ENCODE measurements around the gene PTPRN2. TPM values are rescaled to one million over a fixed set of nuclear protein-coding genes. Genes with fewer than 3 reads are reported as not detected.

PTPRN2 gene
- total and polyA plus RNA-seq, 4 donors: 18.1 to 69.9 (median 50.4) TPM

- Histone ChIP-seq H3K27me3 (ENCODE audit: control insufficient read depth, insufficient read depth, low read length) (peaks cover 14% of the 10 kb centered on the region), H3K4me1 (ENCODE audit: control insufficient read depth, insufficient read depth, low read length) (peaks cover 21% of the 10 kb centered on the region), H3K4me3 (ENCODE audit: low read depth, low read length) (no peak overlapping the region), H3K27ac (ENCODE audit: low read depth, low read length) (no peak overlapping the region), H3K36me3 (ENCODE audit: control insufficient read depth, insufficient read depth, low read length) (peaks cover 7% of the 10 kb centered on the region), H3K9me3 (ENCODE audit: control insufficient read depth, insufficient read depth, low read length) (peaks cover 2% of the 10 kb centered on the region)
- 82% methylated on average over 3 of the region's 6 CpGs for WGBS (ENCODE audit: insufficient coverage)
- no peak for DNase-seq (ENCODE audit: low read depth in 4 of 6, low spot score in 6 of 6)
These were observed 5.5 kb downstream of the PTPRN2 start for GRCh38 chr7:158582089-158582456.

GRCh38 chr7:158581440-158582088 lies 6.1 kb downstream of the PTPRN2 start:
- no peak for DNase-seq (ENCODE audit: low read depth in 4 of 6, low spot score in 6 of 6)
- peaks cover 16% of the 10 kb centered on the region for H3K4me1 ChIP-seq (ENCODE audit: control insufficient read depth, insufficient read depth, low read length)
- 88% methylated on average over 2 of the region's 7 CpGs for WGBS (ENCODE audit: insufficient coverage)
- H3K27me3 ChIP-seq (ENCODE audit: control insufficient read depth, insufficient read depth, low read length): peaks cover 14% of the 10 kb centered on the region
- peaks cover 7% of the 10 kb centered on the region for H3K36me3 ChIP-seq (ENCODE audit: control insufficient read depth, insufficient read depth, low read length)
- peaks cover 2% of the 10 kb centered on the region for H3K9me3 ChIP-seq (ENCODE audit: control insufficient read depth, insufficient read depth, low read length)
- no peak overlapping the region for H3K27ac ChIP-seq (ENCODE audit: low read depth, low read length)
- no peak overlapping the region for H3K4me3 ChIP-seq (ENCODE audit: low read depth, low read length)

GRCh38 chr7:158579662-158580646 lies 7.7 kb downstream of the PTPRN2 start:
- Histone ChIP-seq H3K9me3 (ENCODE audit: control insufficient read depth, insufficient read depth, low read length) (peaks cover 2% of the 10 kb centered on the region), H3K4me1 (ENCODE audit: control insufficient read depth, insufficient read depth, low read length) (peaks cover 6% of the 10 kb centered on the region), H3K27me3 (ENCODE audit: control insufficient read depth, insufficient read depth, low read length) (peaks cover 3% of the 10 kb centered on the region), H3K27ac (ENCODE audit: low read depth, low read length) (no peak overlapping the region), H3K36me3 (ENCODE audit: control insufficient read depth, insufficient read depth, low read length) (peaks cover 7% of the 10 kb centered on the region), H3K4me3 (ENCODE audit: low read depth, low read length) (no peak overlapping the region)
- WGBS (ENCODE audit: insufficient coverage): 89% methylated on average over 9 of the region's 9 CpGs
- no peak for DNase-seq (ENCODE audit: low read depth in 4 of 6, low spot score in 6 of 6)

GRCh38 chr7:158576050-158576762 lies 11.4 kb downstream of the PTPRN2 start:
- Histone ChIP-seq H3K27ac (ENCODE audit: low read depth, low read length) (no peak overlapping the region), H3K9me3 (ENCODE audit: control insufficient read depth, insufficient read depth, low read length) (peaks cover 2% of the 10 kb centered on the region), H3K4me3 (ENCODE audit: low read depth, low read length) (no peak overlapping the region), H3K27me3 (ENCODE audit: control insufficient read depth, insufficient read depth, low read length) (no peaks in the 10 kb centered on the region), H3K36me3 (ENCODE audit: control insufficient read depth, insufficient read depth, low read length) (peaks cover 7% of the 10 kb centered on the region), H3K4me1 (ENCODE audit: control insufficient read depth, insufficient read depth, low read length) (peaks cover 3% of the 10 kb centered on the region)
- 68% methylated on average over 11 of the region's 11 CpGs for WGBS (ENCODE audit: insufficient coverage)
- no peak for DNase-seq (ENCODE audit: low read depth in 4 of 6, low spot score in 6 of 6)

- H3K36me3 ChIP-seq (ENCODE audit: control insufficient read depth, insufficient read depth, low read length): peaks cover 13% of the 10 kb centered on the region
- H3K27ac ChIP-seq (ENCODE audit: low read depth, low read length): no peak overlapping the region
- H3K27me3 ChIP-seq (ENCODE audit: control insufficient read depth, insufficient read depth, low read length): peaks cover 11% of the 10 kb centered on the region
- no peak for DNase-seq (ENCODE audit: low read depth in 4 of 6, low spot score in 6 of 6)
- no peaks in the 10 kb centered on the region for H3K9me3 ChIP-seq (ENCODE audit: control insufficient read depth, insufficient read depth, low read length)
- no peak overlapping the region for H3K4me3 ChIP-seq (ENCODE audit: low read depth, low read length)
- peaks cover 12% of the 10 kb centered on the region for H3K4me1 ChIP-seq (ENCODE audit: control insufficient read depth, insufficient read depth, low read length)
- 85% methylated on average over 7 of the region's 8 CpGs for WGBS (ENCODE audit: insufficient coverage)
These were observed 13.2 kb downstream of the PTPRN2 start for GRCh38 chr7:158574308-158575036.

GRCh38 chr7:158573310-158573709 lies 14.3 kb downstream of the PTPRN2 start:
- no CpG with 5 or more reads among the region's 4 CpGs for WGBS (ENCODE audit: insufficient coverage)
- peaks cover 13% of the 10 kb centered on the region for H3K36me3 ChIP-seq (ENCODE audit: control insufficient read depth, insufficient read depth, low read length)
- H3K4me1 ChIP-seq (ENCODE audit: control insufficient read depth, insufficient read depth, low read length): peaks cover 12% of the 10 kb centered on the region
- no peak overlapping the region for H3K4me3 ChIP-seq (ENCODE audit: low read depth, low read length)
- no peaks in the 10 kb centered on the region for H3K9me3 ChIP-seq (ENCODE audit: control insufficient read depth, insufficient read depth, low read length)
- DNase-seq (ENCODE audit: low read depth in 4 of 6, low spot score in 6 of 6): no peak
- H3K27me3 ChIP-seq (ENCODE audit: control insufficient read depth, insufficient read depth, low read length): peaks cover 16% of the 10 kb centered on the region
- no peak overlapping the region for H3K27ac ChIP-seq (ENCODE audit: low read depth, low read length)

- Histone ChIP-seq H3K9me3 (ENCODE audit: control insufficient read depth, insufficient read depth, low read length) (no peaks in the 10 kb centered on the region), H3K36me3 (ENCODE audit: control insufficient read depth, insufficient read depth, low read length) (peaks cover 7% of the 10 kb centered on the region), H3K27me3 (ENCODE audit: control insufficient read depth, insufficient read depth, low read length) (peaks cover 16% of the 10 kb centered on the region), H3K4me1 (ENCODE audit: control insufficient read depth, insufficient read depth, low read length) (peaks cover 16% of the 10 kb centered on the region), H3K4me3 (ENCODE audit: low read depth, low read length) (no peak overlapping the region), H3K27ac (ENCODE audit: low read depth, low read length) (no peak overlapping the region)
- peak in 2 of 6 donors; percentile 51 to 63 for DNase-seq (ENCODE audit: low read depth in 4 of 6, low spot score in 6 of 6)
- WGBS (ENCODE audit: insufficient coverage): 43% methylated on average over 6 of the region's 7 CpGs
These were observed 15.4 kb downstream of the PTPRN2 start for GRCh38 chr7:158572000-158572828.

GRCh38 chr7:158570449-158571170 lies 17.0 kb downstream of the PTPRN2 start:
- Histone ChIP-seq H3K4me1 (ENCODE audit: control insufficient read depth, insufficient read depth, low read length) (peaks cover 16% of the 10 kb centered on the region), H3K27ac (ENCODE audit: low read depth, low read length) (no peak overlapping the region), H3K27me3 (ENCODE audit: control insufficient read depth, insufficient read depth, low read length) (peaks cover 16% of the 10 kb centered on the region), H3K9me3 (ENCODE audit: control insufficient read depth, insufficient read depth, low read length) (no peaks in the 10 kb centered on the region), H3K36me3 (ENCODE audit: control insufficient read depth, insufficient read depth, low read length) (peaks cover 7% of the 10 kb centered on the region), H3K4me3 (ENCODE audit: low read depth, low read length) (no peak overlapping the region)
- WGBS (ENCODE audit: insufficient coverage): 82% methylated on average over 42 of the region's 44 CpGs
- no peak for DNase-seq (ENCODE audit: low read depth in 4 of 6, low spot score in 6 of 6)
